ENCODE data around the gene CHD2. TPM values are rescaled to one million over a fixed set of nuclear protein-coding genes. Genes with fewer than 3 reads are reported as not detected.

CHD2 gene
- total and polyA plus RNA-seq, 2 donors (not counting 3 experiments of a cell fraction or from before 2014, with no cell fraction given): 53.8 to 97.9 TPM

- CTCF ChIA-PET: interaction anchor here (1.2 to 2.7 kb wide), 3 partner anchors 20 to 100 kb away, joined by 4 to 7 read pairs (median 4); no protein-coding TSS in a partner anchor
- no TSS peak for BruUV-seq (replicated peaks)
- no peak for FAIRE-seq
- DNase-seq (ENCODE audit: low read depth, low spot score): no peak
- H3K9me1 ChIP-seq (replicated peaks; ENCODE audit: control insufficient read depth, extremely low read depth, insufficient read depth, low read length): no peaks in the 10 kb centered on the region
- H3K4me2 ChIP-seq (ENCODE audit: insufficient read depth, low read length): no peak overlapping the region
- H2AFZ ChIP-seq (ENCODE audit: low read depth, low read length): no peak overlapping the region
- no peaks in the 10 kb centered on the region for H4K20me1 ChIP-seq (replicated peaks; ENCODE audit: control insufficient read depth, extremely low read depth, insufficient read depth, low read length)
- H3K9me3 ChIP-seq (replicated peaks; ENCODE audit: control insufficient read depth, insufficient read depth, low read length): no peaks in the 10 kb centered on the region
- dilution Hi-C loops (cut with MboI; ENCODE audit: extremely low pct_ligation_motif_present, low sequenced_read_pairs): no loop called here
- peaks cover 2% of the 10 kb centered on the region for H3K4me1 ChIP-seq (ENCODE audit: control insufficient read depth, extremely low read depth, insufficient read depth, low read length)
- H3K4me3 ChIP-seq (replicated peaks in 1 of 3; ENCODE audit: insufficient read depth in 1 of 3, low read depth in 1 of 3, low read length in 3 of 3): no peak overlapping the region
- peaks cover 7 to 44% of the 10 kb centered on the region in 2 experiments for H3K36me3 ChIP-seq (ENCODE audit: control insufficient read depth in 2 of 2, extremely low read depth in 1 of 2, insufficient read depth in 2 of 2, low read length in 2 of 2)
- TF ChIP-seq CTCF (IDR thresholded peaks at IDR 0.05; ENCODE audit: extremely low read depth in 1 of 2, insufficient read depth in 1 of 2, low read depth in 1 of 2, low read length in 2 of 2) (no peak), MAX (IDR thresholded peaks at IDR 0.05; ENCODE audit: insufficient read depth, insufficient read length) (no peak), GATA2 (IDR thresholded peaks at IDR 0.05; ENCODE audit: insufficient read depth, insufficient read length, low read depth, low read length) (no peak), POLR2A (IDR thresholded peaks at IDR 0.05; ENCODE audit: low read depth, low read length) (no peak), EZH2 (IDR thresholded peaks at IDR 0.05; ENCODE audit: borderline replicate concordance, low read depth, low read length, severe bottlenecking) (no peak), MYC (IDR thresholded peaks at IDR 0.05; ENCODE audit: low read depth, low read length) (no peak), POLR2AphosphoS5 (IDR thresholded peaks at IDR 0.05; ENCODE audit: insufficient read depth, low read depth, low read length) (no peak), JUN (IDR thresholded peaks at IDR 0.05; ENCODE audit: borderline replicate concordance, insufficient read depth, insufficient read length, low read depth) (no peak), FOS (IDR thresholded peaks at IDR 0.05; ENCODE audit: borderline replicate concordance, insufficient read depth, low read length) (no peak)
- H3K27ac ChIP-seq (ENCODE audit: insufficient read depth, low read depth, low read length): no peak overlapping the region
- H3K27me3 ChIP-seq (ENCODE audit: control insufficient read depth in 2 of 2, insufficient read depth in 2 of 2, low read length in 2 of 2): no peaks in the 10 kb centered on the region
- intact Hi-C loops (cut with micrococcal nuclease): no loop called here
- POLR2A ChIA-PET: interaction anchor here (0.6 kb wide), 1 partner anchor 12 kb away, joined by 4 read pairs; no protein-coding TSS in a partner anchor
- no peak overlapping the region for H3K9ac ChIP-seq (replicated peaks; ENCODE audit: extremely low read depth, insufficient read depth, low read length)
- peaks cover 96% of the 10 kb centered on the region for H3K79me2 ChIP-seq (ENCODE audit: control insufficient read depth, insufficient read depth, low read length)
Measured at GRCh38 chr15:92897620-92898019, 2.5 kb upstream of the CHD2 start.
